Mucosa of descending colon (tissue), 3 donors: Measurements from ENCODE around the gene ATAD3A. TPM values are rescaled to one million over a fixed set of nuclear protein-coding genes. Genes with fewer than 3 reads are reported as not detected.

Experiments used
- ATAC-seq: fragments of 200-7000 bp; cut with Tn5 transposase; one replicate; pipeline ENCODE4 v1.9.1; 2020; ENCODE audit warnings: mild to moderate bottlenecking, moderate library complexity
- DNase-seq, 3 donors: peaks; one replicate each; pipeline ENCODE4 v3.0.0-alpha.2; 2020
- H3K36me3 ChIP-seq: fragments of 200-600 bp; one replicate; pipeline ENCODE4 v1.8.0; 2021; ENCODE audit warnings: low read depth, mild to moderate bottlenecking
- H3K4me1 ChIP-seq: fragments of 200-600 bp; one replicate; pipeline ENCODE4 v1.8.0; 2021; ENCODE audit warnings: low read depth, mild to moderate bottlenecking
- H3K4me3 ChIP-seq: fragments of 200-600 bp; one replicate; pipeline ENCODE4 v1.8.0; 2021; ENCODE audit warnings: mild to moderate bottlenecking
- H3K9me3 ChIP-seq: fragments of 200-600 bp; one replicate; pipeline ENCODE4 v1.8.0; 2021; ENCODE audit warnings: mild to moderate bottlenecking
- intact Hi-C, 2 donors: fragments of 100-400 bp; cut with DNase I in 1 of 2; cut with micrococcal nuclease in 1 of 2; formaldehyde crosslinking; loops; one replicate each; pipeline versions ENCODE4 v1.11.0 to v1.11.1; 2022; cut with DNase I, micrococcal nuclease
- total RNA-seq, 3 donors: library from RNA; stranded (reverse); fragmentation: NEBNext Ultra II Directional in 2 of 3; extraction: Animal tissue kit (Norgen Biotek cat#: 25700) in 2 of 3; gene quantifications; one replicate each; pipeline versions ENCODE4 v1.2.1 to v1.2.4, GENCODE V29; 2021 to 2023
- TF ChIP-seq, protein P1 (sequence below): fragments of 200-600 bp; IDR thresholded peaks from one replicate; pipeline ENCODE4 v1.8.0; 2022; ENCODE audit warnings: antibody characterized with exemption, mild to moderate bottlenecking
- donor health status: DM: no; HTN: no; CAD: no; lungs with moderate emphysema.
- donor health status: DM: no; HTN: no; CAD: no.
- donor health status: DM: no; HTN: yes; CAD: no.

The ATAD3A gene
- total RNA-seq, 3 donors from 2014 or later: 18.8 to 35.1 (median 20.8) TPM

DNA sequence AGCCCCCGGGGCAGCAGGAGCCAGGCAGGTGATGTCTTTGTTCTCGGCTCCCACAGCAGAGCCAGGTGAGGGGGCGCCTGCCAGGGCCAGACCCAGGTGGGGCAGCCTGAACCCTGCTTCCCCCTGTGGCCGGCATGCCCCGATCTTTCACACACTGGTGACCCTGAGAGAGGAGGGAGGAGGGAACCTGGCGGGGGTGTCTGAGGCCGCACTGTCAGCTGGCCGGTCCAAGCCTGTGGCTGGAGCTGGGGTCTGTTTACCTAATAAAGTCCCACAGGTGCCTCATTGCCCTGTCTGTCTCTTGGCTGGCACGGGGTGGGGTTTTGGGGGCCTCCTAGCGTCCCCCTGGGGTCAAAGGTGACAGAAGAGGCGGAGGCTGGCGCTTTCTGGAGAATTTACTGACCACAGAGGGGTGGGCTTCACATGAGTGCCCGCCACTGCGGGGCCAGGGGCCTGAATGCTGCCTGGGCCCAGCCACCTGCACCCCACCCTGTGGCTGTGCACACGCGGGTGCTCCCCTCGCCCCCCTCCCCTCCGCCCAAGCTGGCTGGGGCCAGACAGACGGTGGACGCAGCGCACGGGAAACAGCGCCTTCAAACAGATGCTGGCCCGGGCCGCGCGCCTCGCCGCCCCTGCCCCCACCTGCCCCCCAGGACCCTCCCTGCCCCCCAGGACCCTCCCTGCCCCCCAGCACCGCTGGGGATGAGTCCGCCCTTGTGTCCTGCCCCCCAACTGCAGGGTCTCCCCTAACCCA lies 22.6 kb downstream of the ATAD3A start:
- ATAC-seq (no peak), DNase-seq (no peak)
- Histone ChIP-seq H3K4me3 (no peak overlapping the region), H3K4me1 (peaks cover 2% of the 10 kb centered on the region), H3K36me3 (no peaks in the 10 kb centered on the region), H3K9me3 (peaks cover 13% of the 10 kb centered on the region)
- TF ChIP-seq, protein P1, sequence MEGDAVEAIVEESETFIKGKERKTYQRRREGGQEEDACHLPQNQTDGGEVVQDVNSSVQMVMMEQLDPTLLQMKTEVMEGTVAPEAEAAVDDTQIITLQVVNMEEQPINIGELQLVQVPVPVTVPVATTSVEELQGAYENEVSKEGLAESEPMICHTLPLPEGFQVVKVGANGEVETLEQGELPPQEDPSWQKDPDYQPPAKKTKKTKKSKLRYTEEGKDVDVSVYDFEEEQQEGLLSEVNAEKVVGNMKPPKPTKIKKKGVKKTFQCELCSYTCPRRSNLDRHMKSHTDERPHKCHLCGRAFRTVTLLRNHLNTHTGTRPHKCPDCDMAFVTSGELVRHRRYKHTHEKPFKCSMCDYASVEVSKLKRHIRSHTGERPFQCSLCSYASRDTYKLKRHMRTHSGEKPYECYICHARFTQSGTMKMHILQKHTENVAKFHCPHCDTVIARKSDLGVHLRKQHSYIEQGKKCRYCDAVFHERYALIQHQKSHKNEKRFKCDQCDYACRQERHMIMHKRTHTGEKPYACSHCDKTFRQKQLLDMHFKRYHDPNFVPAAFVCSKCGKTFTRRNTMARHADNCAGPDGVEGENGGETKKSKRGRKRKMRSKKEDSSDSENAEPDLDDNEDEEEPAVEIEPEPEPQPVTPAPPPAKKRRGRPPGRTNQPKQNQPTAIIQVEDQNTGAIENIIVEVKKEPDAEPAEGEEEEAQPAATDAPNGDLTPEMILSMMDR: no peak
- intact Hi-C loops: no loop called here

DNA sequence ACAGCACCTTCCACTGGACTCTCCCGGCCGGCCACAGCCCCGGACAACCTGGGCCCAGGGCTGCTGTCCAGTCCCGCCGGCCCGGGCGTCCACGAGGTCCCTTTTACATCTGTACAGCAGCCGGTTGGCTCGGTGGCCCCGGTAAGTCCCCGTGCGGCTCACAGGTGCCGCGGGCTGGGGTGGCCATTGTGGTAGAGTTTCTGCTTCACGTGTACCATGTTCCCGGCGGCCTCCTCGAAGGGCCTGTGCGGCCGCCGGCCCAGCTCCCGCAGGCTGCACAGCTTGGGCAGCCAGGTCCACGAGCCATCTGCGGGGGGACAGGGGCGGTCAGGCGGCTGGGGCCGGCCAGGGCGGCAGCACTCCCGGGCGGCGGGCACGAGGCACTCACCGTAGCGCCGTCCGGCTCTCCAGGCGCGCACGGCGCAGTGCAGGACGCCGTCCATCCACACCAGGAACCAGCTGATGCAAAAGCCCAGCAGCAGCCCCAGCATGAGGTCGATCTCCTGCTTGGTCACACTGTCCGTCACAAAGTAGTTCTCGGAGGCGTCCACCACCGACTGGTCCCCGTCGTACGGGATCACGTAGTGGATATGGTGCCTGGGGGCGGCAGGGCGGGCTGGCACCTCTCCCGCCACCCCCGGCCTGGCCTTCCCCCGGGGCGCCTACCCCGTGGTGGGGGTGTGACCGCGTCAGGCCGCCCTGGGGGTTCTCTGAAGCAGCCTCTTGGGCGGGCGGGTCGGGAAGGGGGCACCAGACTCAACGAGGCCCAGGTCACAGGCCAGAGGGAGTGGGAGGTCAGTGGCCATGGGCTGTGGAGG lies 23.4 kb downstream of the ATAD3A start:
- no peak for DNase-seq
- peaks cover 3% of the 10 kb centered on the region for H3K4me1 ChIP-seq
- intact Hi-C loops: no loop called here
- H3K9me3 ChIP-seq: peaks cover 13% of the 10 kb centered on the region
- no peak for ATAC-seq
- no peak overlapping the region for H3K4me3 ChIP-seq
- TF ChIP-seq, protein P1: no peak
- H3K36me3 ChIP-seq: no peaks in the 10 kb centered on the region

DNA sequence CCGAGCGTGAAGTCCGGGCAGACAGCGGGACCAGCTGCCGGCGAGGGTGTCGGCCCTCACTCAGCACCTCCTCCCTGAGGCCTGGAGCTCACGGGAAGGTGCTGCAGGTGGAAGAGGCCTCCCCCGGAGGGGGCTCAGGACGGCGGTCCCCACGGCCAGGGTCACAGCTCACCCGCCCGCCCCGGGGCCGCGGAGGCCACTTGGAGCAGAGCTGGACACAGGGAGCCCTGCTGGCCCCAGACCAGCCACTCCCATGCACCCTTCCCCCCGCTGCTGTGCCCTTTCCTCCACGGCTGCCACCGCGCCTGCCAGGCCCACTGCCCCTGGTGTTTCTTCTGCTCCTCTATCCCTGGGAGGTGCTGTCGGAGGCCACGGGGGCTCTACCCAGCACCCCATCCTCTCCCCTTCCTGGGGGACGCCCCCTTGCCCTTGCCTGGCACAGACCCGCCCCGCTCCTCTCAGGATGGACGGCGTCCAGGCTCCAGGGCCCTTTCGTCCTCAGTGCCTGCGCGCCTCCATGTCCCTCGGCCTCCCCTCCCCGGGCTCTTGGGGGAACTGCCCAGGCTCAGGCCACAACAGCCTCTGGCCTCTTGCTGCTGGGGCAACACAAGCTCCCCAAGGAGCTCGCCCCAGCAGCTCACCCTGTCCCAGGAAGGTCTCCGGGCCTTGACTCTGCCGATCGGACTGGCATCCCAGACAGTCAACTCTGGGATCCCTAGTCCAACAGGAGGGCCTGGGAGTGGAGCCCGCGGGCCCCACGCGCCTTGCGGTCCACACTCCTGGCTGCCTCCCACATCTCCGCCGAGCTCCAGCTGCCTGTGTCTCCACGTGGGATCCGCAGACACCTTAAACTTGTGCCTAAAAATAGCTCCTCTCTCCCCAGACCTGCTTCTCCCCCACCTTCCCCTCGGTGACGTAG lies 24.3 kb downstream of the ATAD3A start:
- Histone ChIP-seq H3K4me3 (no peak overlapping the region), H3K36me3 (no peaks in the 10 kb centered on the region), H3K9me3 (peaks cover 8% of the 10 kb centered on the region), H3K4me1 (peaks cover 10% of the 10 kb centered on the region)
- ATAC-seq (no peak), DNase-seq (no peak)
- TF ChIP-seq, protein P1: no peak
- intact Hi-C loops: no loop called here

DNA sequence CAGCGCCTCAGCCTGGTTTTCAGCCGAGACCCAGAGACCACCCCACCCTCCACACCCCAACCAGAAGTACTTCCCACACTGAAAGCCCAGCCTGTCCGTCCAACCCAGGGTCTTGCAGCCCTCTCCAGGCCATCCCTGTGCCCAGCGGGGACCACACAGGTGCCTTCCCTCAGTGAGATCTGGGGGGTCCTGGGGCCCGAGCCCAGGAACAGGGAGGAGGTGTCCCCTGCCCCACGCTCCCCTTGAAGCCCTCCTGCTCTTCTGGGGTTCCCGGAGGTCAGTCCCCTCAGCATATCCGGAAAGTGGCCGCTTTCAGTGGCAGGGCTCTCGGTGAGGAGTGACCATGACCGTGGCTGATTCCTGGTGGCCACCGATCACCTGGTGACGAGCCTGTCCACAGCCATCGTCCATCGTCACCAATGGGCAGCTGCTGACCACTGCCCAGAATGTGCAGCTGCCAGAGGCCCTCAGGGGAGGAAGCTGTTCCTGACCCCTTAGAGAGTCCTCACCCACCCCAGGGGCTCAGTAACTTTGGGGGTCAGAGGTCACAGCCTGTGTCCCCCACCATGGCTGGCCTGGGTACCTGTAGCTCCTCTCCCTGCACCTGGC lies 25.1 kb downstream of the ATAD3A start:
- intact Hi-C loops: no loop called here
- Histone ChIP-seq H3K9me3 (peaks cover under 1% of the 10 kb centered on the region), H3K36me3 (no peaks in the 10 kb centered on the region), H3K4me1 (peaks cover 10% of the 10 kb centered on the region), H3K4me3 (no peak overlapping the region)
- TF ChIP-seq, protein P1: no peak
- ATAC-seq: no peak
- peak in 1 of 3 donors; percentile 34 for DNase-seq
